Suprapubic skin (tissue), 3 donors: ENCODE results near the gene COL18A1.

Source experiments
- POLR2A ChIP-seq, 2 donors: fragments of 450-650 bp; IDR thresholded peaks; one replicate each; pipeline ENCODE4 v1.6.1; 2017; ENCODE audit warnings: antibody characterized with exemption in 2 of 2, mild to moderate bottlenecking in 2 of 2, moderate library complexity in 2 of 2
- TF ChIP-seq, protein P1 (sequence below), 2 donors: fragments of 200-600 bp in 1 of 2; fragments of 450-650 bp in 1 of 2; sonication (generic) in 1 of 2; IDR thresholded peaks; one replicate each; pipeline ENCODE4 v1.5.1; 2016 to 2019; ENCODE audit warnings: antibody characterized with exemption in 2 of 2, mild to moderate bottlenecking in 1 of 2, moderate library complexity in 1 of 2

GRCh38 chr21:45383111-45383614 is 21.8 kb upstream of the COL18A1 start:
- TF ChIP-seq POLR2A (IDR thresholded peaks at IDR 0.05) = no peak
- TF ChIP-seq, protein P1, sequence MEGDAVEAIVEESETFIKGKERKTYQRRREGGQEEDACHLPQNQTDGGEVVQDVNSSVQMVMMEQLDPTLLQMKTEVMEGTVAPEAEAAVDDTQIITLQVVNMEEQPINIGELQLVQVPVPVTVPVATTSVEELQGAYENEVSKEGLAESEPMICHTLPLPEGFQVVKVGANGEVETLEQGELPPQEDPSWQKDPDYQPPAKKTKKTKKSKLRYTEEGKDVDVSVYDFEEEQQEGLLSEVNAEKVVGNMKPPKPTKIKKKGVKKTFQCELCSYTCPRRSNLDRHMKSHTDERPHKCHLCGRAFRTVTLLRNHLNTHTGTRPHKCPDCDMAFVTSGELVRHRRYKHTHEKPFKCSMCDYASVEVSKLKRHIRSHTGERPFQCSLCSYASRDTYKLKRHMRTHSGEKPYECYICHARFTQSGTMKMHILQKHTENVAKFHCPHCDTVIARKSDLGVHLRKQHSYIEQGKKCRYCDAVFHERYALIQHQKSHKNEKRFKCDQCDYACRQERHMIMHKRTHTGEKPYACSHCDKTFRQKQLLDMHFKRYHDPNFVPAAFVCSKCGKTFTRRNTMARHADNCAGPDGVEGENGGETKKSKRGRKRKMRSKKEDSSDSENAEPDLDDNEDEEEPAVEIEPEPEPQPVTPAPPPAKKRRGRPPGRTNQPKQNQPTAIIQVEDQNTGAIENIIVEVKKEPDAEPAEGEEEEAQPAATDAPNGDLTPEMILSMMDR (IDR thresholded peaks at IDR 0.05) = no peak
